Activated CD8-positive, alpha-beta memory T cell treated with anti-CD3 and anti-CD28 coated beads, Interleukin-2, amount 50 U/mL, for 4 hours (primary cell): Measurements from ENCODE around the gene ZSWIM7.
"Not testable (repeated sequence)": the region's sequence is repeated elsewhere in the genome, so short reads cannot be mapped to it uniquely, and the experiment has no call there.

ENCODE experiments used
- DNase-seq: peaks from one replicate; pipeline ENCODE4 v3.0.0-alpha.2; 2020

The ZSWIM7 gene

GRCh38 chr17:15955793-15956541 lies 43.5 kb downstream of the ZSWIM7 start:
- no peak for DNase-seq

GRCh38 chr17:15954222-15954621 lies 45.3 kb downstream of the ZSWIM7 start:
- no peak for DNase-seq

DNA sequence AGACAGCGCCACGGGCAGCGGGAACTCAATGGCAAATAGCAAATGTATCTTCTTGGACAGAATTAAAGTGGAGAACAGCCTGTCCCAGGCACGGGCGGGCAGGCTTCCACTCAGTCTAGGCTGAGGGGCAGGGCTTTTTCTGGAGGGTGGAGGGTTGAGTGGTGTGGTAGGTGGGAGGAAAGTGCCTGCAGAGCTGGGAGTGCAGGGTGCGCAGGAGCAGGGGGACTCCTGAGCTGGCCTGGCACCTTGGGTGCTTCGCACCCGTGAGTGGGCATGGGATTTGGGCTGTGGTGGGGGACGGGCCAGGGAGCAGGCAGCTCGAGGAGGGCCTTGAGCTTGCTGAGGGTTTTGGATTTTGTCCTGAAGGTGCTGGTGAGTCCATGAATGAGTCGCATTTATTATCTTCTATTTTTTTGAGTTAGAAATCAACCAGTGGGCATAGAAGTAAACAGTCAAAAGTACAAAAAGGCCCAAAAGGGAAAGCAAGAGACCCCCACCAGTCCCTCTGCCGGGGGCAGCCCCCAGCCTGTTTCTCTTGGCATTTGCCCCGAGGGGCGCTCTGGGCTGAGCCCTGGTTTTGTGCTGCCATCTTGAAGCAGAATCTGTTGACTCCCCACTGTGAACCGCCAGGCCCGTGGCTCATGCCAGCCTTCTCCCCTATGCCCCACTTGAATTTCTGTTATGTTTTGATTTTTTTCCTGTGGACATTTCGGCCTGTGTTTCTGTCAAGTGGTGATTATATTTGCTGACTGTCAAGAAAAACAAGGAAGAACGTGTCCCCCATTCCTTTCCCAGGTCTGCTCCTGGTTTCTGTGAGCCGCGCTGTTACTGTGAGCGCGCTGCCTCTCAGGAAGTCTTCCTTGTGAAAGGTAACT lies 46.4 kb downstream of the ZSWIM7 start:
- no peak for DNase-seq

- DNase-seq = no peak
Observed at GRCh38 chr17:15952048-15952532, 47.4 kb downstream of the ZSWIM7 start.

GRCh38 chr17:15951368-15952047 lies 48.0 kb downstream of the ZSWIM7 start:
- DNase-seq = no peak

DNA sequence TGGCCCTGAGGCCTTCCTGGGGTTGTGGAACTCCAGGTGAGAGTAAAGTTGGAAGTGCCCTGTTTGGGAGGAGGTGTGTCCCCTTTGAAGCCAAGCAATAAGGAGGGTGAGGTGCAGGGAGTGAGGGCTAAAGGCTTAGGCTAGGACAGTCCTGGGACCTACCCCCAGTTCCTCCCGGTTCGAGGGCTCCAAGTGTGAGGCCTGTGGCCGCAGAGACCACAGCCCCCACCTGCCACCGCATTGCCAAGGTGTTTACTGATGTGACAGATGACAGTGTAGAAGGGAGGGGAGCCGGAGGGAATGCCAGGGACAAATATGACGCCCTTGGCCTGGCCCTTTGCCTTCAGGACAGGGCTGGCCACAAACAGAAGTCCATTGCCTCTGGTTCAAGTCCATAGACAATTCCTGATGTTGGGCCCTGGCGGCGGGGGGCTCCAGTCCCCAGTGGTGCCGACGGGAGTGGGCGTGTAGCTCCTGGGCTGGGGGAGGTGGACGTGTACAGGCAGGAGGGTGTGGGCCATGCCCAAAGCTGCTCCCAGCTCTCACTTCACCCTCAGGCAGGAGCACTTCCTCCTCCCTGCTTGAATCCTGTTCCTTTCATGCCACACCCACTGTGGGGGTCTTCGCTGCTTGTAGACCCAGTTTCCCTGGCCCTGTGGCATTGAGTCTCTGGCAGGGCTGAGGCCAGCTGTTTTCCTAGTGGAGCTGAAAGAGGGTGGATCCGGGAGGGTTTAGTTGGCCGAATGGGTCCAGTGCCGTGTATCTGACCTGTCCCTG lies 51.3 kb downstream of the ZSWIM7 start:
- no peak for DNase-seq

- DNase-seq = no peak
Observed at GRCh38 chr17:15947271-15947670, 52.2 kb downstream of the ZSWIM7 start.

DNA sequence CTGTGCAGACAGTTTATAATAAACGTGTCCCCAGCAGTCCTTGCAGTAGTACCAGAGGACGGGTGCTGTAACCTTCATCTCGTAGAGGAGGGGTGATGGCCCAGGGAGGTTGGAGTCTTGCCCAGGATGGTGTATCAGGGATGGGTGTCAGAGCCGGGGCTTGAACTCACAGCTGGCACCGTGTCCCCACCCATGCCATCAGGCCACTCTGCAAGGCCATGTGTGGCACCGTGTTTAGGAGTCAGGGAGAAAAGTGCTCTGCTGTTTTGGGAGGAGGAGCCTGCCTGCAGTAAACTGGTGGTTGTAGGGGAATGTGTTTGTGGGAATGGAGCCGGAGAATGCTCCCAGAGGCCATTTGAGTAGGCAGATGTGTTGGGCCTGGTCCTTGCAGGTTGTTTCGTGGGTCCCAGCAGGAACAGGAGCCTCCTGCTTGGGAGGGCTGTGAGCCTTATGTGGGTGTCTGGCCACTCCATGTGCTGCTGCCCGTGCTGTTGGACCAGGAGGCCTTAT lies 52.8 kb downstream of the ZSWIM7 start:
- no peak for DNase-seq

DNA sequence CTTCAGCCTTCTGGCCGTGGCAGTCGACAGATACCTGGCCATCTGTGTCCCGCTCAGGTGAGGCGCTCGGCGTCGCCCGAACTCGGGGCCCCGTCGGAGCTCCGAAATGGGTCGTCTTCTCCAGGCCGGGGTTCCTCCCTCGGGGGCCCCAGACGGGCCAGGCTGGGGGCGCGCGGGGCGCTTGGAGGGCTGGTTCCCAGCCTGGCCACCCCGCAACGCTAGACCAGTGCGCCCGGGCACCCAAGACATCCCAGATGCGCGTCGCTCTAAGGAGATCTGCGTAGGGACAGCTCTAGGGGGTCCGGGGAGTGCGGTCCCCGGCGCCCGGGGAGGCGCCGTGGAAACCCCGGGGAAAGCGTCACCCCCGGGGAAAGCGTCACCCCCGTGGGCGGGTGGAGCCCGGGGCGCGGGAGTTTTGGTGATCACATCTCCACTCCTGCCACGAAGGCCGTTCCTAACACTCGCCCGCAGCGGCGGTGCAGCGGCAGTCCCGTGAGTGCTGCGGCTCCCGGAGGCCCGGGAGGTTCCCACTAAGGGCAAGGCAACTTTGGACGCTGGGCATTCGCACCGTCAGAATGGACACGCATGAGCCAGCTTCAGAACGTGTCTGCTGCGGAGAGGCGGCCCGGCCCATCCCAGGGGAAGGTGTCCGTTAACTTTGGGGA lies 53.8 kb downstream of the ZSWIM7 start:
- DNase-seq = peak; percentile 57

GRCh38 chr17:15944759-15945526 lies 54.6 kb downstream of the ZSWIM7 start, which contains the start of gene ADORA2B:
Gene ADORA2B (plus strand): TSS chr17:15945130. CDS start chr17:15945249, 119 bp downstream.
- peak; percentile 51 for DNase-seq

DNA sequence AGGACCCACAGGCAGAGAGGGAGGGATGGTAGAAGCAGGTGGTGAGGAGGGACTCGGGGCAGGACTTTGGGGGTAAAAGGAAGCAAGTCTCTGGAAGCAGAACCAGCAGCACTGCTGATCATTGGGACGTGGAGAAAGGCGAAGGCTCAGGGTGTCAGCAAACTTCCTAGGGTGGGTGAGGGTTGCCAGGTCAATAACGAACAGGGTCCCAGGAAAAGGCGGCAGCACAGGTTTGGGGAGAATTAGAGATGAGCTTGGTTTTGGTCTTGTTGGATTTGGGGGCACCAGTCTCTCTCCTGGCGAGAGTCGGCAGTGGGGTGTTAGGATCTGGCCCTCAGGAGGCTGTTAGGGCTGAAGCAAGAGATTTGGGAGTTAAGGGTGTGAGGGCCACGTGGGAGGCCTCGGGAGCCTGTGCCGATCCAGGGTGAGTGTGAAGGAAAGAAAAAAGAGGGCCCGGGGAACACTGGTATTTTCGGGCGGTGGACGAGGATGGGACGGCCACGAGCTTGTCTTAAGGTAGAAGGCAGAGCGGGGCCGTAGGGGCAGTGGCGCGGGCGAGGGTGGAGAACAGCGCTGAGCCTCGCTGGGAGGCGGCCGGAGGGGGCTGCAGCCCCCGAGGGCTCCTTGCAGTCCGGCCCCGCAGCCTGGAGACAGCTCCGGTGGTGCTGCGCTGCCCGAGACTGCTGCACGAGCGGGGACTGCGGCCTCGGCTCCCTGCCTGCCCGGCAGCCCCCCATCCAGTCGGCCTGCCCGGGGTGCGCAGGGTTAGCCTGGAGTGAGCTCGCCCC lies 55.3 kb downstream of the ZSWIM7 start:
- no peak for DNase-seq

- DNase-seq = no peak
Observed at GRCh38 chr17:15942207-15942833, 57.2 kb downstream of the ZSWIM7 start.

DNA sequence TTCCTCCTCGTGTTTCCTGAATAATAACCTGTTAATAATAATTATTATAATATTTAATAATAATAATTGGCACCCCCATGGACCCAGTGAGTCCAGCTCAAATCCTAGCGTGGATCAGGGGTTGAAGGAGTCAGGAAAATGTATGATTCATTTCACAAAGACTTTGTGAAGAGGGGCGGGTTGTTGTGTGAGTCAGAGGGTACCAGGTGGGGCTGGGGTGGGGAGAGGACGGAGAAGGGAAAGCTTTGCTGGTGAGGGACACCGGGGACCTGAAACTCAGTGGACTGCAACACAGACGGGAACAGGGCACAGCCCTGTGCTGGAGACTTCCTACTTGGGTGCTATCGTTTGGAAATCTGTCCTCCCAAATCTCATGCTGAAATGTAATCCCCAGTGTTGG lies 57.7 kb downstream of the ZSWIM7 start:
- DNase-seq = no peak

DNA sequence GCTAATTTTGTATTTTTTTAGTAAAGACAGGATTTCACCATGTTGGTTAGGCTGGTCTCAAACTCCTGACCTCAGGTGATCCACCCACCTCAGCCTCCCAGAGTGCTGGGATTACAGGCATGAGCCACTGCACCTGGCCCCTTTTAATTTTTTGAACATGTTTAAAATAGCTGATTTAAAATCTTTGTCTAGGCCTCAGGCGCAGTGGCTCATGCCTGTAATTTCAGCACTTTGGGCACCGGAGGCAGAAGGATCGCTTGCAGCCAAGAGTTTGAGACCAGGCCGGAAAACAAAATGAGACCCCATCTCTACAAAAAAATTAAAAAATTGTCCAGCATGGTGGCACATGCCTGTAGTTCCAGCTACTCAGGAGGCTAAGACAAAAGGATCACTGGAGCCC lies 63.0 kb downstream of the ZSWIM7 start:
- DNase-seq = not testable (repeated sequence)

- DNase-seq = no peak
Observed at GRCh38 chr17:15935891-15936290, 63.6 kb downstream of the ZSWIM7 start.

DNA sequence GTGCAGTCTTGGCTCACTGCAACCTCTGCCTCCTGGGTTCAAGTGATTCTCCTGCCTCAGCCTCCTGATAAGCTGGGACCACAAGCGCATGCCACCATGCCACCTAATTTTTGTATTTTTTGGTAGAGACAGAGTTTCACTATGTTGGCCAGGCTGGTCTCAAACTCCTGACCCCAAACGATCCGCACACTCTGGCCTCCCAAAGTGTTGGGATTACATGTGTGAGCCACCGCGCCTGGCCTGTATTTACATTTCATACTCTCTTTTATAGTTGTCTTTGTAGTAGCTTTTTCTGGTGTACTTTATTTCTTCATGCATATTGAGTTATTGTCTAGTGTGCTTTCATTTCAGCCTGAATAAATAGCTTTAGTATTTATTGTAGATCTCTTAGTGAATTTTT lies 64.6 kb downstream of the ZSWIM7 start:
- no peak for DNase-seq

DNA sequence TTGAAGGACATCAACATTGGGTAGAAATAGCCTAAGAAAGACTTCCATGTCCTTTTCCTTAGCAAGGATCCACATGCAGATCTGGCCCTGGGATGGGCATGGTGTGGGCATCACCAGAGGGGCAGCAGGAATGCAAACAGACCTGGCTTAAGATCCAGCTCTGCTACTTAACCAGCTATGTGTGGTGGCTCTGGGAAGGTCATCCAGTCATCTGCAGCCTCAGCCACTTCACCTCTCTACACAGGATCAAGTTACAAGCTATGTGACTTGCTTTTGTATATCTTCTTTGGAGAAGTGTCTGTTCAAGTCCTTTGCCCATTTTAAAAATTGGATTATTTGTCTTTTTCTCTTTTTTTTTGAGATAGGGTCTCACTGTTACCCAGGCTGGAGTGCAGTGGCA lies 68.1 kb downstream of the ZSWIM7 start:
- DNase-seq = no peak

- DNase-seq = no peak
Observed at GRCh38 chr17:15930426-15930825, 69.1 kb downstream of the ZSWIM7 start.

- no peak for DNase-seq
Observed at GRCh38 chr17:15929941-15930340, 69.6 kb downstream of the ZSWIM7 start.
